NCI-H446 (cell line): ENCODE results near the gene MMP23B.

Source experiments
- DNase-seq, 2 experiments: peaks; one replicate each; lab custom pipeline; 2025; lab: John Stamatoyannopoulos, UW

Gene MMP23B

GRCh38 chr1:1620433-1621139 lies 11.4 kb upstream of the MMP23B start:
- DNase-seq: no peak

GRCh38 chr1:1621173-1622009 lies 10.6 kb upstream of the MMP23B start:
- DNase-seq: no peak

- no peak for DNase-seq
These were observed 9.8 kb upstream of the MMP23B start for GRCh38 chr1:1622010-1622787.

- no peak for DNase-seq
These were observed 9.2 kb upstream of the MMP23B start for GRCh38 chr1:1622788-1623094.

GRCh38 chr1:1623181-1623630 lies 8.8 kb upstream of the MMP23B start:
- no peak for DNase-seq

GRCh38 chr1:1623631-1624442 lies 8.1 kb upstream of the MMP23B start:
- no peak for DNase-seq

GRCh38 chr1:1624443-1625403 lies 7.2 kb upstream of the MMP23B start:
- no peak for DNase-seq

GRCh38 chr1:1625404-1625775 lies 6.6 kb upstream of the MMP23B start:
- no peak for DNase-seq

- DNase-seq: no peak
These were observed 6.2 kb upstream of the MMP23B start for GRCh38 chr1:1625824-1626206.

- no peak for DNase-seq
These were observed 5.5 kb upstream of the MMP23B start for GRCh38 chr1:1626207-1627141.

GRCh38 chr1:1627261-1627828 lies 4.6 kb upstream of the MMP23B start:
- DNase-seq: no peak

GRCh38 chr1:1627829-1628753 lies 3.9 kb upstream of the MMP23B start:
- DNase-seq: no peak

GRCh38 chr1:1628754-1629429 lies 3.1 kb upstream of the MMP23B start:
- DNase-seq: no peak

- no peak for DNase-seq
These were observed 2.4 kb upstream of the MMP23B start for GRCh38 chr1:1629430-1630190.

GRCh38 chr1:1630191-1630964 lies 1.6 kb upstream of the MMP23B start:
- no peak for DNase-seq
